HEK293 (cell line): ENCODE results near the gene CASKIN1.

Source experiments
- GLIS2 ChIP-seq: fragments of 450-650 bp; formaldehyde crosslinking; IDR thresholded peaks from 2 replicates; pipeline ENCODE4 v1.5.1; 2016; ENCODE audit warnings: missing biosample characterization, missing genetic modification characterization
- IKZF3 ChIP-seq: fragments of 450-650 bp; IDR thresholded peaks from 2 replicates; pipeline ENCODE4 v1.5.0; 2018; ENCODE audit warnings: missing biosample characterization, mild to moderate bottlenecking, missing genetic modification characterization, moderate library complexity
- KLF17 ChIP-seq: fragments of 450-650 bp; formaldehyde crosslinking; IDR thresholded peaks from 2 replicates; pipeline ENCODE4 v1.5.1; 2016; ENCODE audit warnings: missing biosample characterization, missing genetic modification characterization
- OSR2 ChIP-seq: fragments of 450-650 bp; formaldehyde crosslinking; IDR thresholded peaks from 2 replicates; pipeline ENCODE4 v1.5.1; 2016; ENCODE audit warnings: missing biosample characterization, missing genetic modification characterization
- SP2 ChIP-seq: fragments of 450-650 bp; formaldehyde crosslinking; IDR thresholded peaks from 2 replicates; pipeline ENCODE4 v1.5.1; 2016; ENCODE audit warnings: missing biosample characterization, missing genetic modification characterization
- ZBTB8A ChIP-seq: fragments of 450-650 bp; formaldehyde crosslinking; IDR thresholded peaks from 2 replicates; pipeline ENCODE4 v1.5.1; 2016; ENCODE audit warnings: missing biosample characterization, missing genetic modification characterization
- ZEB2 ChIP-seq: fragments of 450-650 bp; formaldehyde crosslinking; IDR thresholded peaks from 2 replicates; pipeline ENCODE4 v1.5.1; 2016; ENCODE audit warnings: missing biosample characterization, missing genetic modification characterization
- ZNF121 ChIP-seq: fragments of 450-650 bp; formaldehyde crosslinking; IDR thresholded peaks from 2 replicates; pipeline ENCODE4 v1.5.1; 2016; ENCODE audit warnings: missing biosample characterization, missing genetic modification characterization
- ZNF146 ChIP-seq: fragments of 450-650 bp; formaldehyde crosslinking; IDR thresholded peaks from 2 replicates; pipeline ENCODE4 v1.5.1; 2016; ENCODE audit warnings: missing biosample characterization, missing genetic modification characterization
- ZNF311 ChIP-seq: fragments of 450-650 bp; formaldehyde crosslinking; IDR thresholded peaks from 2 replicates; pipeline ENCODE4 v1.5.1; 2017; ENCODE audit warnings: missing biosample characterization, missing genetic modification characterization, borderline replicate concordance
- ZNF561 ChIP-seq: fragments of 450-650 bp; IDR thresholded peaks from 2 replicates; pipeline ENCODE4 v1.5.1; 2018; ENCODE audit warnings: missing biosample characterization, missing genetic modification characterization, borderline replicate concordance
- ZNF629 ChIP-seq: fragments of 450-650 bp; formaldehyde crosslinking; IDR thresholded peaks from 2 replicates; pipeline ENCODE4 v1.5.1; 2017; ENCODE audit warnings: missing biosample characterization, missing genetic modification characterization
- TF ChIP-seq, protein P1 (sequence below): fragments of 450-650 bp; formaldehyde crosslinking; IDR thresholded peaks from 2 replicates; pipeline ENCODE4 v1.5.1; 2016; ENCODE audit warnings: missing biosample characterization, missing genetic modification characterization
- TF ChIP-seq, protein P2 (sequence below): fragments of 450-650 bp; formaldehyde crosslinking; IDR thresholded peaks from 2 replicates; pipeline ENCODE4 v1.5.1; 2016; ENCODE audit warnings: missing biosample characterization, missing genetic modification characterization, low read depth
- TF ChIP-seq, protein P3 (sequence below): fragments of 450-650 bp; formaldehyde crosslinking; IDR thresholded peaks from 2 replicates; pipeline ENCODE4 v1.5.1; 2016; ENCODE audit warnings: missing biosample characterization, missing genetic modification characterization
- TF ChIP-seq, protein P4 (sequence below): fragments of 450-650 bp; formaldehyde crosslinking; conservative IDR thresholded peaks from 2 replicates; pipeline ENCODE4 v1.5.1; 2016; ENCODE audit warnings: low read depth, missing biosample characterization, missing genetic modification characterization

Gene CASKIN1

GRCh38 chr16:2152695-2153506 is 43.5 kb downstream of the CASKIN1 start (continued):
- TF ChIP-seq ZEB2 (peak; percentile 61), GLIS2 (tag by site-specific recombination) (peak; percentile 75), ZNF146 (tag by site-specific recombination) (0 out of 2 replicates have a peak, but pooled peaks have one; percentile 29), ZNF629 (peak; percentile 41; the same call in 1 of the 2 replicates), ZNF561 (tag by site-specific recombination) (0 out of 2 replicates have a peak, but pooled peaks have one; percentile 45), IKZF3 (0 out of 2 replicates have a peak, but pooled peaks have one; percentile 28), ZBTB8A (tag by site-specific recombination) (peak; percentile 50), OSR2 (peak; percentile 5; the same call in 1 of the 2 replicates), ZNF121 (tag by site-specific recombination) (0 out of 2 replicates have a peak, but pooled peaks have one; percentile 11), KLF17 (0 out of 2 replicates have a peak, but pooled peaks have one; percentile 7), ZNF311 (tag by site-specific recombination) (no peak), SP2 (peak; percentile 55; the same call in 1 of the 2 replicates)
- TF ChIP-seq, protein P1, sequence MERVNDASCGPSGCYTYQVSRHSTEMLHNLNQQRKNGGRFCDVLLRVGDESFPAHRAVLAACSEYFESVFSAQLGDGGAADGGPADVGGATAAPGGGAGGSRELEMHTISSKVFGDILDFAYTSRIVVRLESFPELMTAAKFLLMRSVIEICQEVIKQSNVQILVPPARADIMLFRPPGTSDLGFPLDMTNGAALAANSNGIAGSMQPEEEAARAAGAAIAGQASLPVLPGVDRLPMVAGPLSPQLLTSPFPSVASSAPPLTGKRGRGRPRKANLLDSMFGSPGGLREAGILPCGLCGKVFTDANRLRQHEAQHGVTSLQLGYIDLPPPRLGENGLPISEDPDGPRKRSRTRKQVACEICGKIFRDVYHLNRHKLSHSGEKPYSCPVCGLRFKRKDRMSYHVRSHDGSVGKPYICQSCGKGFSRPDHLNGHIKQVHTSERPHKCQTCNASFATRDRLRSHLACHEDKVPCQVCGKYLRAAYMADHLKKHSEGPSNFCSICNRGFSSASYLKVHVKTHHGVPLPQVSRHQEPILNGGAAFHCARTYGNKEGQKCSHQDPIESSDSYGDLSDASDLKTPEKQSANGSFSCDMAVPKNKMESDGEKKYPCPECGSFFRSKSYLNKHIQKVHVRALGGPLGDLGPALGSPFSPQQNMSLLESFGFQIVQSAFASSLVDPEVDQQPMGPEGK (tag by site-specific recombination): peak; percentile 71
- TF ChIP-seq, protein P2, sequence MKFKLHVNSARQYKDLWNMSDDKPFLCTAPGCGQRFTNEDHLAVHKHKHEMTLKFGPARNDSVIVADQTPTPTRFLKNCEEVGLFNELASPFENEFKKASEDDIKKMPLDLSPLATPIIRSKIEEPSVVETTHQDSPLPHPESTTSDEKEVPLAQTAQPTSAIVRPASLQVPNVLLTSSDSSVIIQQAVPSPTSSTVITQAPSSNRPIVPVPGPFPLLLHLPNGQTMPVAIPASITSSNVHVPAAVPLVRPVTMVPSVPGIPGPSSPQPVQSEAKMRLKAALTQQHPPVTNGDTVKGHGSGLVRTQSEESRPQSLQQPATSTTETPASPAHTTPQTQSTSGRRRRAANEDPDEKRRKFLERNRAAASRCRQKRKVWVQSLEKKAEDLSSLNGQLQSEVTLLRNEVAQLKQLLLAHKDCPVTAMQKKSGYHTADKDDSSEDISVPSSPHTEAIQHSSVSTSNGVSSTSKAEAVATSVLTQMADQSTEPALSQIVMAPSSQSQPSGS (tag by site-specific recombination): no peak
- TF ChIP-seq, protein P3, sequence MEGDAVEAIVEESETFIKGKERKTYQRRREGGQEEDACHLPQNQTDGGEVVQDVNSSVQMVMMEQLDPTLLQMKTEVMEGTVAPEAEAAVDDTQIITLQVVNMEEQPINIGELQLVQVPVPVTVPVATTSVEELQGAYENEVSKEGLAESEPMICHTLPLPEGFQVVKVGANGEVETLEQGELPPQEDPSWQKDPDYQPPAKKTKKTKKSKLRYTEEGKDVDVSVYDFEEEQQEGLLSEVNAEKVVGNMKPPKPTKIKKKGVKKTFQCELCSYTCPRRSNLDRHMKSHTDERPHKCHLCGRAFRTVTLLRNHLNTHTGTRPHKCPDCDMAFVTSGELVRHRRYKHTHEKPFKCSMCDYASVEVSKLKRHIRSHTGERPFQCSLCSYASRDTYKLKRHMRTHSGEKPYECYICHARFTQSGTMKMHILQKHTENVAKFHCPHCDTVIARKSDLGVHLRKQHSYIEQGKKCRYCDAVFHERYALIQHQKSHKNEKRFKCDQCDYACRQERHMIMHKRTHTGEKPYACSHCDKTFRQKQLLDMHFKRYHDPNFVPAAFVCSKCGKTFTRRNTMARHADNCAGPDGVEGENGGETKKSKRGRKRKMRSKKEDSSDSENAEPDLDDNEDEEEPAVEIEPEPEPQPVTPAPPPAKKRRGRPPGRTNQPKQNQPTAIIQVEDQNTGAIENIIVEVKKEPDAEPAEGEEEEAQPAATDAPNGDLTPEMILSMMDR (tag by site-specific recombination): peak; percentile 43; the same call in 1 of the 2 replicates
- TF ChIP-seq, protein P4, sequence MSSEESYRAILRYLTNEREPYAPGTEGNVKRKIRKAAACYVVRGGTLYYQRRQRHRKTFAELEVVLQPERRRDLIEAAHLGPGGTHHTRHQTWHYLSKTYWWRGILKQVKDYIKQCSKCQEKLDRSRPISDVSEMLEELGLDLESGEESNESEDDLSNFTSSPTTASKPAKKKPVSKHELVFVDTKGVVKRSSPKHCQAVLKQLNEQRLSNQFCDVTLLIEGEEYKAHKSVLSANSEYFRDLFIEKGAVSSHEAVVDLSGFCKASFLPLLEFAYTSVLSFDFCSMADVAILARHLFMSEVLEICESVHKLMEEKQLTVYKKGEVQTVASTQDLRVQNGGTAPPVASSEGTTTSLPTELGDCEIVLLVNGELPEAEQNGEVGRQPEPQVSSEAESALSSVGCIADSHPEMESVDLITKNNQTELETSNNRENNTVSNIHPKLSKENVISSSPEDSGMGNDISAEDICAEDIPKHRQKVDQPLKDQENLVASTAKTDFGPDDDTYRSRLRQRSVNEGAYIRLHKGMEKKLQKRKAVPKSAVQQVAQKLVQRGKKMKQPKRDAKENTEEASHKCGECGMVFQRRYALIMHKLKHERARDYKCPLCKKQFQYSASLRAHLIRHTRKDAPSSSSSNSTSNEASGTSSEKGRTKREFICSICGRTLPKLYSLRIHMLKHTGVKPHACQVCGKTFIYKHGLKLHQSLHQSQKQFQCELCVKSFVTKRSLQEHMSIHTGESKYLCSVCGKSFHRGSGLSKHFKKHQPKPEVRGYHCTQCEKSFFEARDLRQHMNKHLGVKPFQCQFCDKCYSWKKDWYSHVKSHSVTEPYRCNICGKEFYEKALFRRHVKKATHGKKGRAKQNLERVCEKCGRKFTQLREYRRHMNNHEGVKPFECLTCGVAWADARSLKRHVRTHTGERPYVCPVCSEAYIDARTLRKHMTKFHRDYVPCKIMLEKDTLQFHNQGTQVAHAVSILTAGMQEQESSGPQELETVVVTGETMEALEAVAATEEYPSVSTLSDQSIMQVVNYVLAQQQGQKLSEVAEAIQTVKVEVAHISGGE (tag by site-specific recombination): 0 out of 2 replicates have a peak, but pooled peaks have one; percentile 32
